Muscle of leg (tissue), 11 donors: ENCODE results near the gene ALDH1A3. TPM values are rescaled to one million over a fixed set of nuclear protein-coding genes. Genes with fewer than 3 reads are reported as not detected.

Experiments
- DNase-seq: peaks from one replicate; pipeline ENCODE4 v3.0.0; 2013
- H3K27ac ChIP-seq: one replicate; pipeline ENCODE4 v1.5.1; 2013; ENCODE audit warnings: mild to moderate bottlenecking, low read length, control low read depth
- H3K27me3 ChIP-seq: one replicate; pipeline ENCODE4 v1.6.1; 2013; ENCODE audit warnings: low read length; ENCODE audit not compliant: control insufficient read depth, insufficient read depth
- H3K36me3 ChIP-seq: one replicate; pipeline ENCODE4 v1.6.1; 2013; ENCODE audit warnings: low read length; ENCODE audit not compliant: control insufficient read depth, insufficient read depth
- H3K4me1 ChIP-seq: one replicate; pipeline ENCODE4 v1.6.1; 2013; ENCODE audit warnings: low read length; ENCODE audit not compliant: control insufficient read depth, insufficient read depth
- H3K4me3 ChIP-seq: one replicate; pipeline ENCODE4 v1.5.1; 2013; ENCODE audit warnings: low read length, control low read depth
- H3K9me3 ChIP-seq: replicated peaks from 2 replicates; pipeline ENCODE4 v1.6.1; 2013; ENCODE audit warnings: low read depth, low read length; ENCODE audit not compliant: control insufficient read depth
- WGBS: methylation state at CpG from one replicate; pipeline ENCODE4 v1.1.5; 2013; ENCODE audit warnings: missing lambda C conversion rate; ENCODE audit not compliant: insufficient coverage; 5-methylcytosine and 5-hydroxymethylcytosine counted together
- polyA plus RNA-seq, 8 donors: library from polyadenylated mRNA; unstranded; fragments of 120-200 nt; gene quantifications; one replicate each; pipeline versions ENCODE4 v1.2.1 to v1.2.3, GENCODE V29; 2013; ENCODE audit warnings: inconsistent platforms in 1 of 8, low replicate concordance in 1 of 8; ENCODE audit not compliant: insufficient read length in 8 of 8, insufficient read depth in 1 of 8
- total RNA-seq: library from RNA; stranded (reverse); fragments of 120-200 nt; gene quantifications from one replicate; pipeline ENCODE4 v1.2.4, GENCODE V29; 2013

The ALDH1A3 gene
- total and polyA plus RNA-seq, 9 donors = 14.3 to 39.1 (median 23.8) TPM

- DNase-seq = no peak
- Histone ChIP-seq H3K4me3 (no peak overlapping the region), H3K27me3 (peaks cover 19% of the 10 kb centered on the region), H3K27ac (no peak overlapping the region), H3K36me3 (no peaks in the 10 kb centered on the region), H3K4me1 (peaks cover 8% of the 10 kb centered on the region), H3K9me3 (no peaks in the 10 kb centered on the region)
- 71% methylated on average over 4 of the region's 5 CpGs for WGBS
These were observed 44.3 kb downstream of the ALDH1A3 start for GRCh38 chr15:100923902-100924301.

GRCh38 chr15:100924436-100924835, 44.8 kb downstream of the ALDH1A3 start:
- WGBS = 85% methylated on average over 10 of the region's 11 CpGs

GRCh38 chr15:100925480-100925879, 45.8 kb downstream of the ALDH1A3 start:
- Histone ChIP-seq H3K4me3 (no peak overlapping the region), H3K9me3 (no peaks in the 10 kb centered on the region), H3K27me3 (peaks cover 9% of the 10 kb centered on the region), H3K27ac (no peak overlapping the region), H3K36me3 (peaks cover 6% of the 10 kb centered on the region), H3K4me1 (peaks cover 14% of the 10 kb centered on the region)
- DNase-seq = no peak
- 96% methylated on average over 3 of the region's 8 CpGs for WGBS

More at GRCh38 chr15:100924436-100924835, 44.8 kb downstream of the ALDH1A3 start:
- DNase-seq = no peak
- Histone ChIP-seq H3K36me3 (peaks cover 1% of the 10 kb centered on the region), H3K9me3 (no peaks in the 10 kb centered on the region), H3K4me1 (peaks cover 12% of the 10 kb centered on the region), H3K27ac (no peak overlapping the region), H3K27me3 (peaks cover 19% of the 10 kb centered on the region), H3K4me3 (no peak overlapping the region)

- H3K36me3 ChIP-seq = peaks cover 6% of the 10 kb centered on the region
- no peak for DNase-seq
- WGBS = 75% methylated on average over 2 of the region's 11 CpGs
These were observed 46.6 kb downstream of the ALDH1A3 start for GRCh38 chr15:100926258-100926657.

GRCh38 chr15:100926971-100927756, 47.5 kb downstream of the ALDH1A3 start:
- H3K36me3 ChIP-seq = peaks cover 6% of the 10 kb centered on the region
- H3K4me3 ChIP-seq = no peak overlapping the region
- no peaks in the 10 kb centered on the region for H3K9me3 ChIP-seq
- WGBS = 64% methylated on average over 4 of the region's 11 CpGs
- DNase-seq = no peak
- H3K27ac ChIP-seq = no peak overlapping the region
- no peaks in the 10 kb centered on the region for H3K27me3 ChIP-seq
- H3K4me1 ChIP-seq = peaks cover 14% of the 10 kb centered on the region

More at GRCh38 chr15:100926258-100926657, 46.6 kb downstream of the ALDH1A3 start:
- no peak overlapping the region for H3K4me3 ChIP-seq
- peaks cover 14% of the 10 kb centered on the region for H3K4me1 ChIP-seq
- H3K27me3 ChIP-seq = peaks cover 3% of the 10 kb centered on the region
- H3K9me3 ChIP-seq = no peaks in the 10 kb centered on the region
- H3K27ac ChIP-seq = no peak overlapping the region

- peaks cover 6% of the 10 kb centered on the region for H3K36me3 ChIP-seq
- H3K4me3 ChIP-seq = no peak overlapping the region
- no peaks in the 10 kb centered on the region for H3K27me3 ChIP-seq
- no peaks in the 10 kb centered on the region for H3K9me3 ChIP-seq
- no peak overlapping the region for H3K27ac ChIP-seq
- DNase-seq = no peak
- peaks cover 12% of the 10 kb centered on the region for H3K4me1 ChIP-seq
- 87% methylated on average over 6 of the region's 13 CpGs for WGBS
These were observed 49.1 kb downstream of the ALDH1A3 start for GRCh38 chr15:100928632-100929280.

- no peak overlapping the region for H3K27ac ChIP-seq
- 21% methylated on average over 5 of the region's 6 CpGs for WGBS
- no peaks in the 10 kb centered on the region for H3K9me3 ChIP-seq
- peaks cover 12% of the 10 kb centered on the region for H3K4me1 ChIP-seq
- H3K27me3 ChIP-seq = no peaks in the 10 kb centered on the region
- H3K4me3 ChIP-seq = no peak overlapping the region
- DNase-seq = no peak
- H3K36me3 ChIP-seq = peaks cover 6% of the 10 kb centered on the region
These were observed 50.0 kb downstream of the ALDH1A3 start for GRCh38 chr15:100929641-100930042.

GRCh38 chr15:100930306-100930848, 50.7 kb downstream of the ALDH1A3 start:
- H3K4me3 ChIP-seq = no peak overlapping the region
- H3K27me3 ChIP-seq = no peaks in the 10 kb centered on the region
- no peak for DNase-seq
- no peaks in the 10 kb centered on the region for H3K9me3 ChIP-seq
- WGBS = 90% methylated on average over 3 of the region's 4 CpGs
- peaks cover 6% of the 10 kb centered on the region for H3K36me3 ChIP-seq
- H3K4me1 ChIP-seq = peaks cover 12% of the 10 kb centered on the region
- H3K27ac ChIP-seq = no peak overlapping the region

GRCh38 chr15:100931143-100931890, 51.7 kb downstream of the ALDH1A3 start:
- DNase-seq = no peak
- Histone ChIP-seq H3K27me3 (no peaks in the 10 kb centered on the region), H3K9me3 (peaks cover under 1% of the 10 kb centered on the region), H3K4me3 (no peak overlapping the region), H3K36me3 (peaks cover 6% of the 10 kb centered on the region), H3K4me1 (peaks cover 12% of the 10 kb centered on the region), H3K27ac (no peak overlapping the region)
- WGBS = 88% methylated on average over 9 of the region's 15 CpGs
